HG02623 (cell line): ENCODE results near the gene TCTN1.
"Not testable (repeated sequence)": the region's sequence is repeated elsewhere in the genome, so short reads cannot be mapped to it uniquely, and the experiment has no call there.

Source experiments
- ATAC-seq: cut with Tn5 transposase; IDR thresholded peaks from one replicate; pipeline ENCODE4 v1.9.1; 2021; ENCODE audit warnings: moderate library complexity; ENCODE audit not compliant: unreplicated experiment

Gene TCTN1

GRCh38 chr12:110637869-110638441, 24.0 kb downstream of the TCTN1 start:
- no peak for ATAC-seq

GRCh38 chr12:110638796-110639195, 24.9 kb downstream of the TCTN1 start:
- ATAC-seq: no peak

DNA sequence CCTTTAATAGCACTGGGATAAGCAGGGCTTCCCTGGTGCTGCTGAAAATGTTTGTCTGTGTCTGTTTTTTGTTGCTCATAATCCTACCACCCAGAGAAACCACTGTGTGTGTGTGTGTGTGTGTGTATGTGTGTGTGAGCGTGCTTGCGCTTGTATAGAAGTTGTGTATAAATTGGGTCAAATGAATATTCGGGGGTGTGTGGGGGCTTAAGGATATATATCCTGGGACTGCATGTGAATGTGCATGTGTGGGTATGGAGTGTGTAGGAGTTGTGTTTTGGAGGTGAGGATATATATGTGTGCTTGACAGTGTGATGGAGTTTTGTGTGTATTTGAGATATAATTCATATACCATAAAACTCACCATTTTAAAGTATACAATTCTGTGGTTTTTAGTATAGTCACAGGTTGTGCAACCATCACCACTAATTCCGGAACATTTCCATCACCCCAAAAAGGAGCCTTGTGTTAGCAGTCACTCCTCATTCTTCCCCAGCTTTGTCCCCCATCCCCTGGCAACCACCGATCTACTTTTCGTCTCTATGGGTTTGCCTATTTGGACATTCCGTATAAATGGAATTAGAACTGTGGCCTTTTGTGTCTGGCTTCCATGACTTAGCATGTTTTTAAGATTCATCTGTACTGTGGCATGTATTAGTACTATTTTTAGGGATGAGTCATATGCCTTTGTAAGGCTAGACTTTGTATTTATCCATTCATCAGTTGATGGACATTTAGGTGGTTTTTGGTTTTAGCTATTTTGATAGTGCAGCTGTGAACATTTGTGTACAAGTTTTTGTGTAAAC, 25.6 kb downstream of the TCTN1 start:
- no peak for ATAC-seq

GRCh38 chr12:110640275-110641025, 26.5 kb downstream of the TCTN1 start:
- ATAC-seq: no peak

GRCh38 chr12:110641521-110641920, 27.6 kb downstream of the TCTN1 start:
- ATAC-seq: no peak

DNA sequence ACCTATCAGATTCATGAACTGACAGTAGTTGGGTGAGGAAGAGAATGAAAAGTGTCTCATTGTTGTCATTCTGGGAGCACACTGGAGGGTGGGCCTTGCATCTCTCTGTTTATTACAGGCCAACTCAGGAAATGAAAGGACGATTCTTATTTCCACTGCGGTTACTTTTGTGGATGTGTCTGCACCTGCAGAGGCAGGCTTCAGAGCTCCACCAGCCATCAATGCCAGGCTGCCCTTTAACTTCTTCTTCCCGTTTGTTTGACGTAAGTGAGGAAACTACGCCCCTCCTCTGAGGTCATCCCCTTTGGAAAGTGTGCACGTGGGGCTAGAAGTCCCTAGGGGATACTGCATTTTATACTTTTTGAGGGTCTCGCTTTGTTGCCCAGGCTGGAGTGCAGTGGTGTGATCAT, 33.7 kb downstream of the TCTN1 start:
- peak; percentile 56 for ATAC-seq

DNA sequence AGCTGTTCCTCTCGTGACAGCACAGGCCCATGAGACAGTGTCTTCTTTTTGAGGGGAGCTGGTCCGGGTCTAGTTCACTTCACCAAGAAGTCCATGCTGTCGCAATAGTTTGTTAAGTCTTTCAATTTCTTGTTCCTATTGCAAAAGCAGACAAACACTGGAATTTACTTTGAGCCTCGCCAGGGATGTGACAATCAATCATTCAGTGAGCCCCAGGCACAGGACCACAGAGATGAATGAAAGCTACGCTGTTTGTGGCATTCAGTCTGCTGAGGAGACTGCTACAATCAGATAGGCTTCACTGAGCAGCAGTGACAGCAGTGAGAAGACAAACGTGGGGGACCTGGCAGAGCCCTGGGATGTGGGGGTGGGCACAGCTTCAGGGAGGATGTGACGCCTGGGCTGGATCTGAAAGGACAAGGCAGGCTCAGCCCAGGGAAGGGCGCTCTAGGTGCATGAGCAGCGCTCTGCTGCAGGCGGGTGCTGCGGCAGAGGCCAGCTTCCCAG, 35.5 kb downstream of the TCTN1 start:
- ATAC-seq: no peak

- ATAC-seq: not testable (repeated sequence)
Measured at GRCh38 chr12:110654238-110654637, 40.3 kb downstream of the TCTN1 start.

DNA sequence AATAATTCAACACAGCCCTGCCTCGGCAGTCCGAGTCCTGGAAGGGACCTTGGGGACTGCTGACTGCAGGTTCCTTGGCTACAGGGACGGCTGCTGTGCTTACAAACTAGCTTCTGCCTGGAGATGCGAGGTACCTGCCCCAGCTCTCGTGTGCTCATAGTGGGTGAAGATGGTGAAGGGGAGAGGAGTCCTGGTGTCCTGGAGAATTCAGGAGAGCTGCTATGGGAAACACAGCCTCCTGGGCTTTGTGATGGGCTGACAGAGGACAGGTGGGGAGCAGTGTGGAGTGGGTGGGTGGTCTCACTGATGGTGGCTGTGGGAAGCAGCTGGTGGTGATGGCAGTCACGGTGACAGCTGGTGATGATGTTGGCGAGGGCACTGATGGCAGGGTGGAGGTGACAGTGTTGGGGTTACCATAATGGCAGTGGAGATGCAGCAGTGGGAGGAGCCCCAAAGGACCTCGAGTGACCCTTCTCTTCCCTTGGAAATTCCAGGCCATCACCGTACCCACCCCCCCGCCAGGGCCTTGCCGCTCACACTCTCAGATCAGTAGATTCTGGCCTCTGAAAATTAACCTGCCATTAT, 42.2 kb downstream of the TCTN1 start:
- ATAC-seq: no peak

- no peak for ATAC-seq
Measured at GRCh38 chr12:110657747-110658146, 43.8 kb downstream of the TCTN1 start.

DNA sequence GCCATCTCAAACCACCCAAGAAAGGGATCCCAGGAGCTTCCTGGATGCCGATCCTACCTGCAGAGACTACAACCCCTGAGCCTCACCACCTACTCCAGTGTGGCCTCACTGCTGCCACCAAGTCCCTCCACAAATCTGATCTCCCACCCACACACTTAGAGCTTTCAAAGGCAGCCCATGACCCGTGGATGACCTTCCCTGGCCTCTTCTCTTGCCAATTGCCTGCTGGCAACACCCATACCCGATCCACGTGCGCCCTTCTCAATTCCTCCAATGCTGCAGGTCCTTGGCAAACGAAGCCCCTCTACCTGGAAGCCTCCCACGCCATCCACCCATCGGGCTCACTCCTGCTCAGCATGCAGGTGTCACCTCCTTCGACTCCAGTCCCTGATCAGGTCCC, 44.3 kb downstream of the TCTN1 start:
- ATAC-seq: no peak

DNA sequence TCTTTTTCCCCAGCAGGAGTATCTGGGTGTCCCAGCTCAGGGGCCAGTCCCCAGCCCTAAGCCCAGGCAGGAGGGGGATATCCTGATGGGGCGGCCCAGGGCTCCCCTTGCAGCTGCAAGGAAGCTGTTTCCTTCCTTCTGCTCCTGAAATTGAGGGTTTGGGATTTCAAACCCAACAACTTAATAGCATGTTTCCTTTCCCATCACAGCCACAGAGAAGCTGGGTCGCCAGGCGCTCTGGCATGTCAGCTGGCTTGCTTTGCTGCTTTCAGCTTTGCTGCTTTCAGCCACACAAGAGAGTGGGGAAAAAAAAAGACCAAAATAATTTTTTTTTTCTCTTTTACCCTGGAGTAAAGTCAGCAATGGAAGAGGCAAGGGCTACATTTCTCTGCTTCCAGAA, 44.9 kb downstream of the TCTN1 start:
- no peak for ATAC-seq

GRCh38 chr12:110661337-110661972, 47.5 kb downstream of the TCTN1 start:
- ATAC-seq: peak; percentile 89

DNA sequence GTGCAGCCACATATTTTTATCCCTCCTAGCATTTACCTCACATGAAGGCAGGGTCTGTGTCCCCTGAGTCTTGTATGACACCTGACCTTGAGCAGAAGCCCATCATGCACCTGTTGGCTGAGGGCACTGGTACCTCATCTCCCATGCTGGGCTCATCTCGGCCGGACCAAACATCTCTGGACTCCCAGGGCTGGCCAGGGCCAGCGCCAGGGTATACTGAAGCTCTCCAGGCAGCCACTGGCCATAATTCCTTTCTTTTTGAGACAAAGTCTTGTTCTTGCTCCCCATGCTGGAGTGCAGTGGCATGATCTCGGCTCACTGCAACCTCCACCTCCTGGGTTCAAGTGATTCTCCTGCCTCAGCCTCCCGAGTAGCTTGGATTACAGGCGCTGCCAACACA, 53.0 kb downstream of the TCTN1 start:
- ATAC-seq: no peak

DNA sequence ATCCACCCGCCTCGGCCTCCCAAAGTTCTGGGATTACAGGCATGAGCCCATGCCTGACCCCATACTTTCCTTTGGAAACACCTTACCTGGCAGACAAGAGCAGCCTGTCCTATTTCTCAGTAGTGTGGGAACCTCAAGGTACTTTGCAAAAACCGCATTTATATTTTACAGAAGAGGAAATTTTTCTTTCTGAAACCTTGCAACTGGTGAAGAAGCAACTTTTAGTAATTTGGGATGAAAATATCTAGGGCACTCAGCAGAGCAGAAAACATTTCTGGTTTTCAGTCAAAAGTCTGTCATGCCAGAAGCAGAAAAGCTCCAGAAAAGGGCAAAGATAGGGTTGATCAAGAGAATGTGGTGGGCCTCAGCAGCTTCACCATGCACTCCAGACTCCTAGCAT, 53.7 kb downstream of the TCTN1 start:
- no peak for ATAC-seq

GRCh38 chr12:110668480-110669192, 54.7 kb downstream of the TCTN1 start:
- ATAC-seq: no peak

DNA sequence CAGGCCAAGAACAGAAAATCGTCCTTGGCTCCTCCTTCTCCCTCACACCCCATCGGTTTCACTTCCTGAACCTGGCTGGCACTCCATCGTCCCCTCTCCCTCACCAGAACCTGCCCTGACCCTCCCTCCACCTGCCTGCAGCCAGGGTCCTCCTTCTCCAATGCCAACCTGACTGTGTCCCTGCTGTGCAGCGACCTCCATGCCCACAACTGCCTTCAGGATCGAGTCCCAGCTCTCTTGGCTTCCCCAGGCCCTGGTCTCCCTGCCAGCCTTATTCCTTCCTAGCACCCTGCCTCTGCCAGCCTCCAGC, 55.2 kb downstream of the TCTN1 start:
- no peak for ATAC-seq

DNA sequence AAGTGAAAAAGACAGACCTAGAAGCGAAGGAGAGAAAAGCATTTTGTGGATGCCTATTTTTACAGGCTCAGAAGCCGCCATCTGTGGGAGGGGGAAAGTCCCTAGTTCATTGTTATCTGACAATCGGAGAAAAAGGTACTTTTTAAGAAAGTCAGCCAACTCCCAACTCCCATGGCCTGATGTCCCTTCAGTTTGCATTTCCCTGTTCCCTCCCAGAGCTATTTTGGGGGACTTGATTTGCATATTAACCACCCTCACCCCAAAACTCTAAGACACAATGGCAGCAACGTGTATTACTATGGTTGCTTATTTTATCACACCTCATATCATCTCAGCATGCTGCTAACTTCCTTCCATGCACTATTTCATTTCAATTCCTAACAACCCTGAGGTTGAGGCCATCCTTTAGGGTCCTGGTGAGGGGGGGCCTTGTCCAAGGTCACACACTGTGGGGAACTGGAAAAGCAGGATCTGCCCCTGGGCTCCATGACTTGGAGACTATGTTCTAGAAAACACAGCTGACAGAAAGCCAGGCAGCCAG, 56.3 kb downstream of the TCTN1 start:
- ATAC-seq: peak; percentile 56

GRCh38 chr12:110676171-110676570, 62.2 kb downstream of the TCTN1 start:
- ATAC-seq: no peak

DNA sequence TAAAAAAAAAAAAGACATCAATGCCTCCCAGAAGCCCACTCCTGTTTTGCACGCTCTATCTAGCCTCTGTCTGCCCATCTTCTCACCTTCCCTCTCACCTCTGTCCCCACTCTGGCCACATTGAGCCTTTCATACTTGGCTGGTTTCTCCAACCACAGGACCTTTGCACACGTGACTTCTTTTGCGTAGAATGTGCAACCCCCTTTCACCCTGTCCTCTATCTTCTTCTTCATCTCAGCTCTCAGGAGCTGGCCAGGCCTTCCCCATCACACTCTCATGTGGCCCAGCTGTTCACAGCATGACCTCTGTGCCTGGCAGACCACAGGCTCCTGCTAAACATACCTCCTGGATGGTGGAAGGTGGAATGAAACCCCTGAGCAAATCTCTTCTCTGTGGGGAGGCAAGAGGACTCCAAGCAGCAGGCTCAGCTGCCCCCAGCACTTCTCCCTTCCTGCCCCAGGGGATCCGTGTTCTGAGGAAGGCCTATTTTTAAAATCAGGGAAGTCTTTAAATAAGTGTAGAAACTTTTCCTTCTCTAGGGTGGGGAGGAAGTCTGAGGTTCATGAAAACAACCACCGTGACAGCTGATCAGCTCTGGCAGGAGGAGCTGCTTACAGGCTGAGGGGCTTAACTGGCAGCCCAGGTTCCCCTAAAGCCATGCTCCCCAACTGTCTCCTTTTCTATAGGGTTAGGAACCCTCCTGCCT, 63.4 kb downstream of the TCTN1 start:
- peak; percentile 71 for ATAC-seq
